Gastroesophageal sphincter (tissue), 4 donors: ENCODE data around the gene TSKU. TPM values are rescaled to one million over a fixed set of nuclear protein-coding genes. Genes with fewer than 3 reads are reported as not detected.
A peak's percentile ranks its signal among the peaks of the same experiment; 100 is the strongest.

ENCODE experiments used
- ATAC-seq: fragments of 150-250 bp; one replicate; pipeline ENCODE4 v1.9.1; 2016; ENCODE audit warnings: mild to moderate bottlenecking, moderate library complexity
- H3K27ac ChIP-seq, 4 donors: fragments of 200-600 bp; sonication (generic) in 3 of 4; 1 replicate in 3 of 4; 2 replicates in 1 of 4; pipeline ENCODE4 v1.5.1; 2016 to 2019
- H3K27me3 ChIP-seq: fragments of 200-600 bp; sonication (generic); one replicate; pipeline ENCODE4 v1.5.1; 2019
- H3K36me3 ChIP-seq, 2 donors: fragments of 200-600 bp; sonication (generic); one replicate each; pipeline ENCODE4 v1.5.1; 2019; ENCODE audit warnings: control low read depth in 1 of 2
- H3K4me1 ChIP-seq, 3 donors: fragments of 200-600 bp; sonication (generic); 1 replicate in 2 of 3; 2 replicates in 1 of 3; pipeline ENCODE4 v1.5.1; 2016 to 2019; ENCODE audit warnings: control low read depth in 2 of 3
- H3K4me3 ChIP-seq, 2 donors: fragments of 200-600 bp; sonication (generic); one replicate each; pipeline ENCODE4 v1.5.1; 2019; ENCODE audit warnings: mild to moderate bottlenecking in 1 of 2, moderate library complexity in 1 of 2
- H3K9me3 ChIP-seq, 3 donors: fragments of 200-600 bp; sonication (generic); one replicate each; pipeline ENCODE4 v1.5.1; 2017 to 2019; ENCODE audit warnings: control low read depth in 2 of 3
- CTCF ChIP-seq, 4 experiments: fragments of 200-600 bp in 2 of 4; fragments of 450-650 bp in 2 of 4; sonication (generic) in 1 of 4; IDR thresholded peaks; one replicate each; pipeline ENCODE4 v1.5.1; 2017 to 2019; ENCODE audit warnings: antibody characterized with exemption in 4 of 4, mild to moderate bottlenecking in 2 of 4, moderate library complexity in 2 of 4
- EP300 ChIP-seq: sonication (generic); formaldehyde crosslinking; IDR thresholded peaks from one replicate; pipeline ENCODE4 v1.6.1; 2017; ENCODE audit warnings: antibody characterized with exemption, mild to moderate bottlenecking
- POLR2A ChIP-seq, 2 donors: fragments of 450-650 bp; IDR thresholded peaks; one replicate each; pipeline ENCODE4 v1.6.1; 2017; ENCODE audit warnings: antibody characterized with exemption in 2 of 2, mild to moderate bottlenecking in 2 of 2, moderate library complexity in 1 of 2
- POLR2AphosphoS5 ChIP-seq: sonication (generic); formaldehyde crosslinking; IDR thresholded peaks from one replicate; pipeline ENCODE4 v1.6.1; 2017; ENCODE audit warnings: antibody characterized with exemption
- WGBS, 2 donors: methylation state at CpG; one replicate each; pipeline ENCODE4 v1.1.5; 2018; ENCODE audit warnings: low coverage in 1 of 2; 5-methylcytosine and 5-hydroxymethylcytosine counted together
- total RNA-seq, 4 donors: library from RNA; depleted of rRNA; stranded (reverse); fragments of >200 nt; gene quantifications; one replicate each; pipeline ENCODE4 v1.1.0, GENCODE V29; 2016

The TSKU gene
- total RNA-seq, 4 donors from 2014 or later = 23.5 to 53.7 (median 38.2) TPM

GRCh38 chr11:76753449-76753848, 29.7 kb upstream of the TSKU start:
- peak overlapping the region in 3 of 4 donors; percentile 19 to 63 (median 52) for H3K27ac ChIP-seq
- ATAC-seq = no peak
- no peaks in the 10 kb centered on the region for H3K27me3 ChIP-seq
- H3K36me3 ChIP-seq = no peaks in the 10 kb centered on the region
- no peaks in the 10 kb centered on the region for H3K9me3 ChIP-seq
- no peak for TF ChIP-seq CTCF (IDR thresholded peaks at IDR 0.05)
- TF ChIP-seq POLR2AphosphoS5 = no peak
- TF ChIP-seq POLR2A (IDR thresholded peaks at IDR 0.05) = no peak
- no peak for TF ChIP-seq EP300
- no peak overlapping the region for H3K4me3 ChIP-seq
- 88% methylated on average over 2 of the region's 3 CpGs; no CpG with 5 or more reads in 1 of the 2 donors for WGBS, 2 donors
- peaks cover 0 to 29% (median 14%) of the 10 kb centered on the region in 3 donors for H3K4me1 ChIP-seq

GRCh38 chr11:76753950-76754349, 29.2 kb upstream of the TSKU start:
- ATAC-seq = no peak
- no peaks in the 10 kb centered on the region for H3K27me3 ChIP-seq
- no peak for TF ChIP-seq CTCF (IDR thresholded peaks at IDR 0.05)
- no peak for TF ChIP-seq EP300
- no peak for TF ChIP-seq POLR2AphosphoS5
- no peak for TF ChIP-seq POLR2A (IDR thresholded peaks at IDR 0.05)
- no peaks in the 10 kb centered on the region for H3K36me3 ChIP-seq
- no peaks in the 10 kb centered on the region for H3K9me3 ChIP-seq
- no peak overlapping the region for H3K4me3 ChIP-seq
- H3K4me1 ChIP-seq = peaks cover 0 to 24% (median 14%) of the 10 kb centered on the region in 3 donors
- 58 to 97% methylated on average over 3 to 5 of the region's 10 CpGs for WGBS, 2 donors
- no peak overlapping the region for H3K27ac ChIP-seq

- no peak for TF ChIP-seq CTCF (IDR thresholded peaks at IDR 0.05)
- no peak for TF ChIP-seq POLR2AphosphoS5
- TF ChIP-seq EP300 = no peak
- no peak for TF ChIP-seq POLR2A (IDR thresholded peaks at IDR 0.05)
- 81 to 89% methylated on average over 5 of the region's 6 CpGs for WGBS, 2 donors
- Histone ChIP-seq H3K36me3 (no peaks in the 10 kb centered on the region), H3K27ac (no peak overlapping the region), H3K4me3 (no peak overlapping the region), H3K9me3 (no peaks in the 10 kb centered on the region), H3K27me3 (no peaks in the 10 kb centered on the region), H3K4me1 (peaks cover 0 to 19% (median 14%) of the 10 kb centered on the region in 3 donors)
- no peak for ATAC-seq
Measured at GRCh38 chr11:76756341-76756741, 26.8 kb upstream of the TSKU start.

GRCh38 chr11:76758311-76758710, 24.8 kb upstream of the TSKU start:
- no peak for ATAC-seq
- Histone ChIP-seq H3K9me3 (no peaks in the 10 kb centered on the region), H3K27me3 (no peaks in the 10 kb centered on the region), H3K27ac (no peak overlapping the region), H3K4me3 (no peak overlapping the region), H3K4me1 (peaks cover 0 to 6% (median 2%) of the 10 kb centered on the region in 3 donors), H3K36me3 (no peaks in the 10 kb centered on the region)
- WGBS, 2 donors = 82 to 90% methylated on average over 2 to 6 of the region's 9 CpGs
- TF ChIP-seq CTCF (IDR thresholded peaks at IDR 0.05) = no peak

- no peak for ATAC-seq
- H3K9me3 ChIP-seq = no peaks in the 10 kb centered on the region
- no peaks in the 10 kb centered on the region for H3K36me3 ChIP-seq
- no peak for TF ChIP-seq POLR2AphosphoS5
- no peak for TF ChIP-seq EP300
- TF ChIP-seq POLR2A (IDR thresholded peaks at IDR 0.05) = no peak
- TF ChIP-seq CTCF (IDR thresholded peaks at IDR 0.05) = no peak
- no peaks in the 10 kb centered on the region for H3K27me3 ChIP-seq
- peaks cover 0 to 12% (median 10%) of the 10 kb centered on the region in 3 donors for H3K4me1 ChIP-seq
- no peak overlapping the region for H3K4me3 ChIP-seq
- H3K27ac ChIP-seq = no peak overlapping the region
Measured at GRCh38 chr11:76759092-76759491, 24.1 kb upstream of the TSKU start.
